GM18508 (cell line): ENCODE data around the gene SYDE2.

Experiments used
- ATAC-seq: cut with Tn5 transposase; IDR thresholded peaks from one replicate; pipeline ENCODE4 v1.9.1; 2021; ENCODE audit warnings: moderate number of reproducible peaks; ENCODE audit not compliant: insufficient read depth, unreplicated experiment

The SYDE2 gene

DNA sequence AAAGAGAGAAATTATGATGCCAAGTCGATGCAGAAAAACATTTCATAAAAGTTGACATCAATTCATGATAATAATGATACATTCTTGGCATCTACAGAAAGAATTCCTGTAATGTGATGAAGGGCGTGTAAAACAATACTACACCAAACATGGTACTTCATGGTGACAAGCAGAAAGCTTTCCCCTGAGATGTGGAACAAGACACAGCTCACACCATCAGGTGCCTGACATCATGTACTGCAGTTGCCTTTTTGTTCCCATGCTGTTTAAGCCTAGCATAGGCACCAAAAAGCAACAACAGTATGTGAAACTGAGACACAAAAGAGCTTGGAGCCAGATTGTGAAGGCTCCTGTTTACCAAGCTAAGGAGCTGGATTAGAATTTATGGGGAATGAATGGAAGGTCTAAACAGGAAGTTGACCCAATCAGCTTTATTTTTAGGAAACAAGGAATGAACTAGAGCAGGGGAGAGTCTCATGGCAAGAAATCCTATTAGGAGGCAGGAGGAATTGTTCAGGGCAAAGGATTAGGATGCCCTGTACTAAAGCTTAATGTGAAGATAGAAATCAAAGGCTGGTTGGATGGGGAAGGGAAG, 67.2 kb downstream of the SYDE2 start:
- ATAC-seq, result no peak

DNA sequence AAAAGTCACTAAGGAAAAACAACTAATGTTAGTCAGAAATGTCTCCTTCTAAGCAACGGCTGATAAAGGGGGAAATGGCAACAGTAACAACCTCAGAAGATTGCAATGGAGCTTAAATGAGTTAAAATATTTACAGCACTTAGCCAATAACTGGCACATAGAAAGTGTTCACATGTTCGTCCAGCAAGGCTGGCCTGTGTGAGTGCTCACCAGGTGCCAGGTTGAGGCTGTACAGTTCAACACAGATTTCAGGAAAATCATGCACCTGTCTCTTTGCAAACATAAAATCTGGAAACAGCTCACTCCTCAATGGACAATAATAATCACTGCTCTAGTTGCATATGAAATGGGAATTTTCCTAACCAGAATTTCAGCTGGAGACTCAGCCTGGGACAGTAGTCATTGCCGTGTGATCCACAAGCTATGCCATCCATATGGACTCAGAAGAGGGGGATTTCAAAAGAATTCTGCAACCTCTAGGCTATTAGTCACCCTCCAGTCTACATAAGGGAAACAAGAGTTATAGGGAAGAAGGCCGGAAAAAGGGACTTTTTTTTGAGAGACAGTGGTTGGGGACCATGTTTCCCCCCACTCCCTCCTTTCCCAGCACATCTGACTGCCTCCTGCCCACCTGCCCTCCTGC, 68.6 kb downstream of the SYDE2 start:
- no peak for ATAC-seq

DNA sequence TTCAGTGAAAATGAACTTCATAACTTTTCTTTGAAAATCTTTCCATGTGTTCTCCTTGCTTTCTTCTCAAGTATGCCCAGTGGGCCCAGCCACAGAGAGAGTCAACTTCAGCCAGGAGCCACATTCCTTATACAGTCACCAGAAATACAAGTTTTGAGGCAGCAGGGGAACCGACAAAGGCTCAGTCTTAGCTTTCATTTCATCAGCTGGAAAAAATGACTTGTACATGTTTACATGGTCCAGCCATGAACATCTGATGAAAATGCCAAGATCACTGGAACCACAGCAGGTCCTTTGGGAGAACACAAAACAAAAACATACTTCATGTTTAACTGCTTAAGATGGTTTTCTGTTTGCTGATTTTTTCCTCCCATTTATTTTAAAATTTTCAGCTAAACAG, 72.5 kb downstream of the SYDE2 start:
- no peak for ATAC-seq

DNA sequence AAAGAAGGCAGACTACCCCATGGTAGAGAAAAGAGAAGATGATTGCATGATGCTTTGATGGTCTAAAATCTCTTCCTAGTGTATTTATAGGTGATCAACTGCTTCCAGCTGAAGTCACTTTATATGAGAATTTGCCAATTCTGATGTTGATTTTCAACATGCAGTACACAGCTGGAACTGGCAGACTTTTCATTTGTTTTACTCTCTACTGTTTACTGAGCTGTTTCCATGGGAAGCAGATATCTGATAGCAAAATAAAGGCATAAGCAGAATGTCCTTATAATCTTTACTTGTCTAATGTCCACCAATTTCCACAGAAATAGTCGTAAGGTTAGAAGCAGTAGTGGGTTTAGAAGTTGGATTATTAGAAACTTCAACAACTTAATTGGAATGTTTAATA, 74.9 kb downstream of the SYDE2 start:
- no peak for ATAC-seq

DNA sequence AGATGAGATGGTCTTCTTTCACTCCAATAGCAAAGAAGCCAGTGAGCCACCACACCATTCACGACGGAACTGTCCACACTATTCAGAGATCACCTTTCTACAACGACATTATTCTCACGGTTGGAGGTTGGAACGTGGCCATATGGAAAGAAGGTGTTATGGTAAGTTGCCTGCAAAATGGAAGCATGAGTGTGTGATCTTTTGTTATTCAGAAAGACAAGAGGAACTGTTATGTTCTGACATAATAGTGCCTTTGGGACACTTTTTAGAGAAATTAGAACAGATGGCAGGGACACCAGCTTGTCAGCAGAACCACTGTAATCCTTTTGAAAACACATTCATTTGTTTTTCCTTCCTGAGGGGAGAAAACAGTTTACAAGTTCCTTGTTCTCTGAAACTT, 76.7 kb downstream of the SYDE2 start:
- ATAC-seq, result no peak

DNA sequence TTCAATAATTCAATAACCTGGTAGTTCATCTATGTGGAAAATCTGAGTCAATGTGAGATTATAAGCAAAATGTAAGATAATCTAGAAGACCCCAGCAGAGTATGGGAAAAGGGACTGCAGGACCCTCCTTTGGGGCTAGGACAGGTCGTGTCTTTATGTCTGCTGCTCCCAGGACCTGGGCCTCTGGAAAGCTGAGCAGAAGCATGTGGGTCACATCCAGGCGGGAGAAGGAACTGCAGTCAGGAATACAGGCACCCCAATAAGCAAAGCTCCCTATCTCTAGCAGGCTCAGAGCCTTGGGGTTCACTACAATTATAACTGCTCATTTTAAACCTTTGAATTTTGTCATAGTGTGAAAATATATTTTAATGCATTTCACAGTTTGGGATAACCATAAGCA, 78.6 kb downstream of the SYDE2 start:
- no peak for ATAC-seq

DNA sequence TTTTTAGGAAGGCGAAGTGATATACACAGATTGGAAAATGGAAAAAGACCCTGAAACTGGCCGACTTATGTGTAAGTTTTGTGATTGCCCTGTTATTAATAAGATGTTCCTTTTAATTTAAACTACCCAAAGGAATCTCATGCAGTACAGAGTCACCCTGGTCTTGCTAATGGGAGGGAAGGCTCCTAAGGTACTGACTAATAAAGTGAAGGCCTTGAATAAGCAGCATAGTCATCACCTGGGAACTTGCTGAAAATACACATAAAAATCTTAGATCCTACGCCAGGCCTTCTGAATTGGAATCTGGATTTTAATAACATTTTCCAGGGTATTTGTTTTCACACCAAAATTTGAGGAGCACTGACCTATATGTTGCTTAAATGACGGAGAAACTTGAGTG, 79.1 kb downstream of the SYDE2 start:
- no peak for ATAC-seq

DNA sequence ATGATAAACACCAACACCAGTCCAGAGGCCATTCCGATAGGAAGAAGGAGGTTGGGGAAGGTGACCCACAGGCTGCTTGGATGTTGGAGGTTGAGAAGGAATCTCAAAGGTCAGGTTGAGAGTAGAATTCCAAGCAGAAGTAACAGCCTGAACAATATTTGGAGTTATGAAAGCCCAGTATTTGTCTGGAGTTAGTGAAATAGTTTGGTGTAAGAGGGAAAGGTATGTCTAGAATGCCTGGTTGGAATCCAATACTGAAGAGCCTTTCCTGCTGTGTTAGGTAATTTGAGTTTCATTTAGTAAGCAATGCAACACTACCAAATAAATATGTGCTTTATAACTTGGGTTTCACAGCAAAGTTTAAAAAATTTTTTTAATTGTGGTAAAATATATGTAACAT, 82.1 kb downstream of the SYDE2 start:
- ATAC-seq, result no peak

DNA sequence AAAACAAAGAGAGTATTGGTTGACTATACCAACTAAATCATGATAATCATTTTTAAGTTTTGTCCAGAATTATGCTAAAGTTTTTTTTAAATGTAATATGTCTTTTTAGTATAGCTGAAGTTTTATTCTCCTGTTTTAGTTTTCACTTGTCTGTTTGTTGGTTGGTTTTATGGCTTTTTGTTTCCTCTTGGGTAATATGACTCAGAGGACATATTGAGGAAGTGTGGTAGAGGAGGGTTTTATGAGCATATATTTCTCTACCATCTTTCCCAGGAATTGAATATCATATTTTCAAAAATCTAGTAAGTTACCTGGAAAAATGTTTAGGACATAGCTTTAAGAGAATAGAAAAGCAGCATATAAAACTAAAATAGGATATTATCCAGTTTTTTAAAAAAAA, 84.0 kb downstream of the SYDE2 start:
- no peak for ATAC-seq

DNA sequence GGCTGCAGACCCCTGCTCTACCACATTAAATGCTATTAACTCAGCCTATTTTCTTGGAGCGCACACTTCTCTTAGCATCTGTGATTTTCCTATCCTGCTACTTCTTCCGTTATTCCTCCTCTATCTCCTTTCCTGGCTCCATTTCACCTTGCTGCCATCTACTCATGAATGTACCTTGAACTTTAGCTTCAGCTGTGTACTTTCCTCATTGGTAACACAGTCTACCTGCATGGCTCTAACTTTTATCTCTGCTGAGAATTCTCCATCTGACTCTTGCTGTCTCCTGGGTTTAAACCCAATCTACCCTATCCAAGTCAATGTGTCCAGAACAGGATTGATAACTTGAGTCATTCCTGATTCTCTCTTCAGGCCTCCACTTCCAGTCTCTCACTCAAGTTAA, 84.9 kb downstream of the SYDE2 start:
- no peak for ATAC-seq

DNA sequence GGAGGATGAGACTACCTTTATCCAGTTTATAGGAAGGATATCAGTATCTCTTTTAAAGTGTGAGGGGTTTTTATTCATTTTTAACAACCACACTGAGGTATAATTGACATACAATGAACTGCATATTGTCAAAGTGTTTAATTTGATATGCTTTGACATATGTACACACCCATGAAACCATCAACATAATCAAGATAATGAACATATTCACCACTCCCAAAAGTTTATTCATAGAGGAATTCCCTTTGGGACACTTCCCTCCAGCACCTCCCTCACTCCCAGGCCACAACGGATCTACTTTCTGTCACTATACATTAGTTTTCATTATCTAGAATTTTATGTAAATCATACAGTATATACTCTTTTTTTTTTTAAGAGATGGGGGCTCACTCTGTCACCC, 89.1 kb downstream of the SYDE2 start:
- no peak for ATAC-seq

DNA sequence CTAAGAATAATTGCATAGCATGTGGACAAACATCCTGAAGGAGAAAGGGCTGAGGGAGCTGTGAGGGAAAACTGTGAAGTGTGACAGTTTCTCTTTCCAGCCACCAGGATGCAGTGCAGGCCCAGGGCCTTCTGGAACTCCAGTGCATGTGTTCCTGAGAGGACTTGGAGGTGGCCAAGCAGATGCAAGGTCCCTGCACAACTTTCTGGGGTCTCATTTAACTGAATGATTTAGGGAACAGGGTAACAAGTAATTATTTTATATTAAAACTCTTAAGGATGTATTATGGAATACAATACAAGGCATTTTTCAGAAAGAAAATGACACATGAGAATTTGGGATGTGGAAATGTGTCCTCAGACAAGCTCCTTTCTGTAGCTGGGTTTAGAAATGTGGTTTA, 91.3 kb downstream of the SYDE2 start:
- ATAC-seq, result peak; percentile 80
